GM23338 (cell line): ENCODE results near the gene PUM1. TPM values are rescaled to one million over a fixed set of nuclear protein-coding genes. Genes with fewer than 3 reads are reported as not detected.

ENCODE experiments used
- ATAC-seq: fragments of 200-7000 bp; cut with Tn5 transposase; 3 replicates; pipeline ENCODE4 v1.9.1; 2020
- DNase-seq: peaks from one replicate; pipeline ENCODE4 v3.0.0-alpha.2; 2015; ENCODE audit warnings: low spot score
- H2AFZ ChIP-seq: fragments of 200-600 bp; sonication (generic); 2 replicates; pipeline ENCODE4 v1.8.0; 2016; ENCODE audit warnings: antibody characterized with exemption, mild to moderate bottlenecking, moderate library complexity
- H3F3A ChIP-seq: fragments of 200-600 bp; sonication (generic); replicated peaks from 2 replicates; pipeline ENCODE4 v1.8.0; 2017; ENCODE audit warnings: antibody characterized with exemption, mixed run types, low read depth
- H3K27ac ChIP-seq: fragments of 200-600 bp; sonication (generic); 2 replicates; pipeline ENCODE4 v1.6.1; 2016; ENCODE audit warnings: low read depth
- H3K27me3 ChIP-seq: fragments of 200-600 bp; sonication (generic); 2 replicates; pipeline ENCODE4 v1.8.0; 2016; ENCODE audit warnings: mild to moderate bottlenecking, mixed run types, moderate library complexity; ENCODE audit not compliant: insufficient read depth
- H3K36me3 ChIP-seq: fragments of 200-600 bp; sonication (generic); 2 replicates; pipeline ENCODE4 v1.8.0; 2016; ENCODE audit warnings: mild to moderate bottlenecking; ENCODE audit not compliant: insufficient read depth
- H3K4me1 ChIP-seq: fragments of 200-600 bp; sonication (generic); 2 replicates; pipeline ENCODE4 v1.8.0; 2016; ENCODE audit warnings: mild to moderate bottlenecking, moderate library complexity; ENCODE audit not compliant: insufficient read depth
- H3K4me2 ChIP-seq: fragments of 200-600 bp; sonication (generic); 2 replicates; pipeline ENCODE4 v1.7.1; 2017; ENCODE audit warnings: mixed run types
- H3K4me3 ChIP-seq: fragments of 200-600 bp; sonication (generic); 2 replicates; pipeline ENCODE4 v1.6.1; 2016; ENCODE audit warnings: mixed run types
- H3K79me2 ChIP-seq: fragments of 200-600 bp; sonication (generic); replicated peaks from 2 replicates; pipeline ENCODE4 v1.8.0; 2017; ENCODE audit warnings: mild to moderate bottlenecking; ENCODE audit not compliant: insufficient read depth
- H3K9me2 ChIP-seq: fragments of 200-600 bp; sonication (generic); 2 replicates; pipeline ENCODE4 v1.8.0; 2017; ENCODE audit not compliant: insufficient read depth
- H4K20me1 ChIP-seq: fragments of 200-600 bp; sonication (generic); replicated peaks from 2 replicates; pipeline ENCODE4 v1.8.0; 2017; ENCODE audit warnings: mild to moderate bottlenecking; ENCODE audit not compliant: insufficient read depth
- H3K27ac Mint-ChIP-seq: 2 replicates; pipeline ENCODE4 v1.8.0; 2020; ENCODE audit warnings: inconsistent platforms, mild to moderate bottlenecking, moderate library complexity, mixed read lengths
- H3K27me3 Mint-ChIP-seq: 3 replicates; pipeline ENCODE4 v1.8.0; 2022; ENCODE audit warnings: low read depth, mild to moderate bottlenecking, moderate library complexity, mixed read lengths, inconsistent platforms; ENCODE audit not compliant: insufficient read depth, poor library complexity
- H3K36me3 Mint-ChIP-seq: 3 replicates; pipeline ENCODE4 v1.8.0; 2021; ENCODE audit warnings: low read depth, mild to moderate bottlenecking, inconsistent platforms, moderate library complexity, mixed read lengths
- H3K4me1 Mint-ChIP-seq: 3 replicates; pipeline ENCODE4 v1.8.0; 2020; ENCODE audit warnings: mild to moderate bottlenecking, inconsistent platforms, mixed read lengths
- H3K4me3 Mint-ChIP-seq: 3 replicates; pipeline ENCODE4 v1.8.0; 2021; ENCODE audit warnings: moderate library complexity, mild to moderate bottlenecking, inconsistent platforms, mixed read lengths
- H3K9me3 Mint-ChIP-seq: 3 replicates; pipeline ENCODE4 v1.8.0; 2020; ENCODE audit warnings: moderate library complexity, mild to moderate bottlenecking, inconsistent platforms, mixed read lengths
- CREB1 ChIP-seq: fragments of 250-450 bp; sonication (Bioruptor Pico); IDR thresholded peaks from 2 replicates; pipeline ENCODE4 v1.5.0; 2020; ENCODE audit warnings: low read depth, mild to moderate bottlenecking, moderate library complexity
- EZH2 ChIP-seq: fragments of 200-600 bp; sonication (generic); IDR thresholded peaks from one replicate; pipeline ENCODE4 v1.8.0; 2017; ENCODE audit warnings: antibody characterized with exemption, mild to moderate bottlenecking, low read depth; ENCODE audit not compliant: unreplicated experiment
- EZH2phosphoT487 ChIP-seq: fragments of 200-600 bp; sonication (generic); IDR thresholded peaks from one replicate; pipeline ENCODE4 v1.8.1; 2018; ENCODE audit warnings: antibody characterized with exemption; ENCODE audit not compliant: unreplicated experiment
- JUNB ChIP-seq: IDR thresholded peaks from one replicate; pipeline ENCODE4 v1.6.1; 2016; ENCODE audit warnings: antibody characterized with exemption; ENCODE audit not compliant: unreplicated experiment
- NANOG ChIP-seq: IDR thresholded peaks from 2 replicates; pipeline ENCODE4 v1.6.1; 2016; ENCODE audit warnings: antibody characterized with exemption, borderline replicate concordance
- POLR2AphosphoS5 ChIP-seq: IDR thresholded peaks from 2 replicates; pipeline ENCODE4 v1.6.1; 2016; ENCODE audit warnings: antibody characterized with exemption, low read depth
- STAT1 ChIP-seq: IDR thresholded peaks from one replicate; pipeline ENCODE4 v1.6.1; 2016; ENCODE audit warnings: antibody characterized with exemption; ENCODE audit not compliant: unreplicated experiment
- ZNF114 ChIP-seq: fragments of 250-450 bp; sonication (Bioruptor Pico); IDR thresholded peaks from 2 replicates; pipeline ENCODE4 v1.5.0; 2020; ENCODE audit warnings: mild to moderate bottlenecking, moderate library complexity
- ZNF331 ChIP-seq: fragments of 250-450 bp; sonication (Bioruptor Pico); IDR thresholded peaks from 2 replicates; pipeline ENCODE4 v1.5.0; 2020; ENCODE audit warnings: low read depth, mild to moderate bottlenecking, moderate library complexity
- polyA plus RNA-seq: library from polyadenylated mRNA; unstranded; fragments of >200 nt; fragmentation: Nextera tagmentation; extraction: Ambion mirVana; gene quantifications from 2 replicates; pipeline ENCODE4 v1.2.1, GENCODE V29; 2016
- total RNA-seq: library from RNA; depleted of rRNA; stranded (reverse); fragments of >200 nt; shearing (Covaris generic); gene quantifications from 2 replicates; pipeline ENCODE4 v1.2.3, GENCODE V29; 2014
- TF ChIP-seq, protein P1 (sequence below): IDR thresholded peaks from 2 replicates; pipeline ENCODE4 v1.6.1; 2016; ENCODE audit warnings: antibody characterized with exemption
- TF ChIP-seq, protein P2 (sequence below): fragments of 250-450 bp; sonication (Bioruptor Pico); IDR thresholded peaks from 2 replicates; pipeline ENCODE4 v1.5.0; 2020; ENCODE audit warnings: mild to moderate bottlenecking, moderate library complexity
- TF ChIP-seq, protein P3 (sequence below): IDR thresholded peaks from one replicate; pipeline ENCODE4 v1.6.1; 2018; ENCODE audit warnings: antibody characterized with exemption; ENCODE audit not compliant: unreplicated experiment
- TF ChIP-seq, protein P4 (sequence below), 2 experiments: fragments of 200-600 bp in 1 of 2; sonication (generic) in 1 of 2; conservative IDR thresholded peaks; 2 replicates each; pipeline versions ENCODE4 v1.5.1 to v1.6.1; 2016 to 2017; ENCODE audit warnings: antibody characterized with exemption in 2 of 2, low read depth in 2 of 2, mild to moderate bottlenecking in 2 of 2, moderate library complexity in 1 of 2

The PUM1 gene
- total and polyA plus RNA-seq, 2 experiments from 2014 or later, result 44.4 to 117 TPM

DNA sequence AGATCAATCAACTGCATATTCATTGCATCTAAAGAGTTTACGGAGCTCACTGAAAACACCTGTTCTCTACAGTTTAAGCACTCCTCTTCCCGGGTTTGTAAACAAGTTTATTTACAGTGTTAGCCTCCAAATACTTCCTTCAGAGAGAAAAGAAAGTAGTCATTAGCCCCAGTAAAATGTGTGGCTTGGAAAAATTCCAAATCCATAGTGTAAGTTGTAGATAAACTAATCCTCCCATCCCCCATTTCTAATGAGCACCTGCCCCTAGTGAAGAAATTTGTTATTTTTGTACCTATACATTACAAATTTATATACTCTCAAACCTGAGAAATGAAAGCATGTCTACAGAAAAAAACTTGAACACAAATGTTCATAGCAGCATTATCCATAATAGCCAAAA, 21.9 kb downstream of the PUM1 start:
- Mint-ChIP-seq H3K27ac (no peak overlapping the region), H3K27me3 (no peaks in the 10 kb centered on the region), H3K9me3 (no peaks in the 10 kb centered on the region; the same call in 2 of the 3 replicates), H3K4me1 (peaks cover 25% of the 10 kb centered on the region), H3K4me3 (no peak overlapping the region), H3K36me3 (peaks cover 61% of the 10 kb centered on the region)
- Histone ChIP-seq H3F3A (0 out of 2 replicates have a peak, but pooled peaks cover 3% of the 10 kb centered on the region), H3K36me3 (peaks cover 10% of the 10 kb centered on the region), H3K4me3 (no peak overlapping the region), H3K4me1 (peaks cover 17% of the 10 kb centered on the region), H3K27me3 (no peaks in the 10 kb centered on the region), H3K79me2 (peaks cover 100% of the 10 kb centered on the region), H3K4me2 (no peak overlapping the region), H3K9me2 (no peaks in the 10 kb centered on the region), H4K20me1 (peaks cover 94% of the 10 kb centered on the region), H2AFZ (no peak overlapping the region), H3K27ac (no peak overlapping the region)
- DNase-seq (no peak), ATAC-seq (no peak)
- TF ChIP-seq ZNF114 (CRISPR knock-in tag), result no peak
- no peak for TF ChIP-seq EZH2
- TF ChIP-seq, protein P1, sequence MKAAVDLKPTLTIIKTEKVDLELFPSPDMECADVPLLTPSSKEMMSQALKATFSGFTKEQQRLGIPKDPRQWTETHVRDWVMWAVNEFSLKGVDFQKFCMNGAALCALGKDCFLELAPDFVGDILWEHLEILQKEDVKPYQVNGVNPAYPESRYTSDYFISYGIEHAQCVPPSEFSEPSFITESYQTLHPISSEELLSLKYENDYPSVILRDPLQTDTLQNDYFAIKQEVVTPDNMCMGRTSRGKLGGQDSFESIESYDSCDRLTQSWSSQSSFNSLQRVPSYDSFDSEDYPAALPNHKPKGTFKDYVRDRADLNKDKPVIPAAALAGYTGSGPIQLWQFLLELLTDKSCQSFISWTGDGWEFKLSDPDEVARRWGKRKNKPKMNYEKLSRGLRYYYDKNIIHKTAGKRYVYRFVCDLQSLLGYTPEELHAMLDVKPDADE, result no peak
- TF ChIP-seq, protein P2, sequence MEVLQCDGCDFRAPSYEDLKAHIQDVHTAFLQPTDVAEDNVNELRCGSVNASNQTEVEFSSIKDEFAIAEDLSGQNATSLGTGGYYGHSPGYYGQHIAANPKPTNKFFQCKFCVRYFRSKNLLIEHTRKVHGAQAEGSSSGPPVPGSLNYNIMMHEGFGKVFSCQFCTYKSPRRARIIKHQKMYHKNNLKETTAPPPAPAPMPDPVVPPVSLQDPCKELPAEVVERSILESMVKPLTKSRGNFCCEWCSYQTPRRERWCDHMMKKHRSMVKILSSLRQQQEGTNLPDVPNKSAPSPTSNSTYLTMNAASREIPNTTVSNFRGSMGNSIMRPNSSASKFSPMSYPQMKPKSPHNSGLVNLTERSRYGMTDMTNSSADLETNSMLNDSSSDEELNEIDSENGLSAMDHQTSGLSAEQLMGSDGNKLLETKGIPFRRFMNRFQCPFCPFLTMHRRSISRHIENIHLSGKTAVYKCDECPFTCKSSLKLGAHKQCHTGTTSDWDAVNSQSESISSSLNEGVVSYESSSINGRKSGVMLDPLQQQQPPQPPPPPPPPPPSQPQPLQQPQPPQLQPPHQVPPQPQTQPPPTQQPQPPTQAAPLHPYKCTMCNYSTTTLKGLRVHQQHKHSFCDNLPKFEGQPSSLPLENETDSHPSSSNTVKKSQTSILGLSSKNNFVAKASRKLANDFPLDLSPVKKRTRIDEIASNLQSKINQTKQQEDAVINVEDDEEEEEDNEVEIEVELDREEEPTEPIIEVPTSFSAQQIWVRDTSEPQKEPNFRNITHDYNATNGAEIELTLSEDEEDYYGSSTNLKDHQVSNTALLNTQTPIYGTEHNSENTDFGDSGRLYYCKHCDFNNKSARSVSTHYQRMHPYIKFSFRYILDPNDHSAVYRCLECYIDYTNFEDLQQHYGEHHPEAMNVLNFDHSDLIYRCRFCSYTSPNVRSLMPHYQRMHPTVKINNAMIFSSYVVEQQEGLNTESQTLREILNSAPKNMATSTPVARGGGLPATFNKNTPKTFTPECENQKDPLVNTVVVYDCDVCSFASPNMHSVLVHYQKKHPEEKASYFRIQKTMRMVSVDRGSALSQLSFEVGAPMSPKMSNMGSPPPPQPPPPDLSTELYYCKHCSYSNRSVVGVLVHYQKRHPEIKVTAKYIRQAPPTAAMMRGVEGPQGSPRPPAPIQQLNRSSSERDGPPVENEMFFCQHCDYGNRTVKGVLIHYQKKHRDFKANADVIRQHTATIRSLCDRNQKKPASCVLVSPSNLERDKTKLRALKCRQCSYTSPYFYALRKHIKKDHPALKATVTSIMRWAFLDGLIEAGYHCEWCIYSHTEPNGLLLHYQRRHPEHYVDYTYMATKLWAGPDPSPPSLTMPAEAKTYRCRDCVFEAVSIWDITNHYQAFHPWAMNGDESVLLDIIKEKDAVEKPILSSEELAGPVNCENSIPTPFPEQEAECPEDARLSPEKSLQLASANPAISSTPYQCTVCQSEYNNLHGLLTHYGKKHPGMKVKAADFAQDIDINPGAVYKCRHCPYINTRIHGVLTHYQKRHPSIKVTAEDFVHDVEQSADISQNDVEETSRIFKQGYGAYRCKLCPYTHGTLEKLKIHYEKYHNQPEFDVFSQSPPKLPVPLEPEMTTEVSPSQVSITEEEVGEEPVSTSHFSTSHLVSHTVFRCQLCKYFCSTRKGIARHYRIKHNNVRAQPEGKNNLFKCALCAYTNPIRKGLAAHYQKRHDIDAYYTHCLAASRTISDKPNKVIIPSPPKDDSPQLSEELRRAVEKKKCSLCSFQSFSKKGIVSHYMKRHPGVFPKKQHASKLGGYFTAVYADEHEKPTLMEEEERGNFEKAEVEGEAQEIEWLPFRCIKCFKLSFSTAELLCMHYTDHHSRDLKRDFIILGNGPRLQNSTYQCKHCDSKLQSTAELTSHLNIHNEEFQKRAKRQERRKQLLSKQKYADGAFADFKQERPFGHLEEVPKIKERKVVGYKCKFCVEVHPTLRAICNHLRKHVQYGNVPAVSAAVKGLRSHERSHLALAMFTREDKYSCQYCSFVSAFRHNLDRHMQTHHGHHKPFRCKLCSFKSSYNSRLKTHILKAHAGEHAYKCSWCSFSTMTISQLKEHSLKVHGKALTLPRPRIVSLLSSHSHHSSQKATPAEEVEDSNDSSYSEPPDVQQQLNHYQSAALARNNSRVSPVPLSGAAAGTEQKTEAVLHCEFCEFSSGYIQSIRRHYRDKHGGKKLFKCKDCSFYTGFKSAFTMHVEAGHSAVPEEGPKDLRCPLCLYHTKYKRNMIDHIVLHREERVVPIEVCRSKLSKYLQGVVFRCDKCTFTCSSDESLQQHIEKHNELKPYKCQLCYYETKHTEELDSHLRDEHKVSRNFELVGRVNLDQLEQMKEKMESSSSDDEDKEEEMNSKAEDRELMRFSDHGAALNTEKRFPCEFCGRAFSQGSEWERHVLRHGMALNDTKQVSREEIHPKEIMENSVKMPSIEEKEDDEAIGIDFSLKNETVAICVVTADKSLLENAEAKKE (CRISPR knock-in tag), result no peak
- TF ChIP-seq, protein P3, sequence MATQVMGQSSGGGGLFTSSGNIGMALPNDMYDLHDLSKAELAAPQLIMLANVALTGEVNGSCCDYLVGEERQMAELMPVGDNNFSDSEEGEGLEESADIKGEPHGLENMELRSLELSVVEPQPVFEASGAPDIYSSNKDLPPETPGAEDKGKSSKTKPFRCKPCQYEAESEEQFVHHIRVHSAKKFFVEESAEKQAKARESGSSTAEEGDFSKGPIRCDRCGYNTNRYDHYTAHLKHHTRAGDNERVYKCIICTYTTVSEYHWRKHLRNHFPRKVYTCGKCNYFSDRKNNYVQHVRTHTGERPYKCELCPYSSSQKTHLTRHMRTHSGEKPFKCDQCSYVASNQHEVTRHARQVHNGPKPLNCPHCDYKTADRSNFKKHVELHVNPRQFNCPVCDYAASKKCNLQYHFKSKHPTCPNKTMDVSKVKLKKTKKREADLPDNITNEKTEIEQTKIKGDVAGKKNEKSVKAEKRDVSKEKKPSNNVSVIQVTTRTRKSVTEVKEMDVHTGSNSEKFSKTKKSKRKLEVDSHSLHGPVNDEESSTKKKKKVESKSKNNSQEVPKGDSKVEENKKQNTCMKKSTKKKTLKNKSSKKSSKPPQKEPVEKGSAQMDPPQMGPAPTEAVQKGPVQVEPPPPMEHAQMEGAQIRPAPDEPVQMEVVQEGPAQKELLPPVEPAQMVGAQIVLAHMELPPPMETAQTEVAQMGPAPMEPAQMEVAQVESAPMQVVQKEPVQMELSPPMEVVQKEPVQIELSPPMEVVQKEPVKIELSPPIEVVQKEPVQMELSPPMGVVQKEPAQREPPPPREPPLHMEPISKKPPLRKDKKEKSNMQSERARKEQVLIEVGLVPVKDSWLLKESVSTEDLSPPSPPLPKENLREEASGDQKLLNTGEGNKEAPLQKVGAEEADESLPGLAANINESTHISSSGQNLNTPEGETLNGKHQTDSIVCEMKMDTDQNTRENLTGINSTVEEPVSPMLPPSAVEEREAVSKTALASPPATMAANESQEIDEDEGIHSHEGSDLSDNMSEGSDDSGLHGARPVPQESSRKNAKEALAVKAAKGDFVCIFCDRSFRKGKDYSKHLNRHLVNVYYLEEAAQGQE, result no peak
- TF ChIP-seq, protein P4, sequence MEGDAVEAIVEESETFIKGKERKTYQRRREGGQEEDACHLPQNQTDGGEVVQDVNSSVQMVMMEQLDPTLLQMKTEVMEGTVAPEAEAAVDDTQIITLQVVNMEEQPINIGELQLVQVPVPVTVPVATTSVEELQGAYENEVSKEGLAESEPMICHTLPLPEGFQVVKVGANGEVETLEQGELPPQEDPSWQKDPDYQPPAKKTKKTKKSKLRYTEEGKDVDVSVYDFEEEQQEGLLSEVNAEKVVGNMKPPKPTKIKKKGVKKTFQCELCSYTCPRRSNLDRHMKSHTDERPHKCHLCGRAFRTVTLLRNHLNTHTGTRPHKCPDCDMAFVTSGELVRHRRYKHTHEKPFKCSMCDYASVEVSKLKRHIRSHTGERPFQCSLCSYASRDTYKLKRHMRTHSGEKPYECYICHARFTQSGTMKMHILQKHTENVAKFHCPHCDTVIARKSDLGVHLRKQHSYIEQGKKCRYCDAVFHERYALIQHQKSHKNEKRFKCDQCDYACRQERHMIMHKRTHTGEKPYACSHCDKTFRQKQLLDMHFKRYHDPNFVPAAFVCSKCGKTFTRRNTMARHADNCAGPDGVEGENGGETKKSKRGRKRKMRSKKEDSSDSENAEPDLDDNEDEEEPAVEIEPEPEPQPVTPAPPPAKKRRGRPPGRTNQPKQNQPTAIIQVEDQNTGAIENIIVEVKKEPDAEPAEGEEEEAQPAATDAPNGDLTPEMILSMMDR (conservative IDR thresholded peaks at IDR 0.05; ENCODE audit: low read depth in 2 of 2), result no peak
- TF ChIP-seq CREB1 (CRISPR knock-in tag), result no peak
- TF ChIP-seq NANOG, result no peak
- no peak for TF ChIP-seq POLR2AphosphoS5
- TF ChIP-seq JUNB, result no peak
- no peak for TF ChIP-seq EZH2phosphoT487
- no peak for TF ChIP-seq STAT1
- no peak for TF ChIP-seq ZNF331 (CRISPR knock-in tag)
